Right ventricle myocardium superior (tissue), 1 donor: Measurements from ENCODE around the gene CA5A. TPM values are rescaled to one million over a fixed set of nuclear protein-coding genes. Genes with fewer than 3 reads are reported as not detected.

ENCODE experiments used
- ATAC-seq: fragments of 200-7000 bp; cut with Tn5 transposase; one replicate; pipeline ENCODE4 v1.9.1; 2020; ENCODE audit warnings: mild to moderate bottlenecking; ENCODE audit not compliant: poor library complexity
- DNase-seq: peaks from one replicate; pipeline ENCODE4 v3.0.0-alpha.2; 2020
- intact Hi-C: fragments of 100-400 bp; cut with DNase I; formaldehyde crosslinking; loops from one replicate; pipeline ENCODE4 v1.11.2; 2022
- total RNA-seq: library from RNA; stranded (reverse); fragmentation: NEBNext Ultra II Directional; extraction: Animal tissue kit (Norgen Biotek cat#: 25700); gene quantifications from one replicate; pipeline ENCODE4 v1.2.1, GENCODE V29; 2021
- donor health status: DM: no; HTN: yes; CAD: no; lungs with severe emphysema.

Gene CA5A
- total RNA-seq, 1 donor from 2014 or later, result not detected

- intact Hi-C loops, result no loop called here
- DNase-seq, result no peak
- peak; percentile 60 for ATAC-seq
Observed at GRCh38 chr16:87966064-87966645, 29.8 kb upstream of the CA5A start.

DNA sequence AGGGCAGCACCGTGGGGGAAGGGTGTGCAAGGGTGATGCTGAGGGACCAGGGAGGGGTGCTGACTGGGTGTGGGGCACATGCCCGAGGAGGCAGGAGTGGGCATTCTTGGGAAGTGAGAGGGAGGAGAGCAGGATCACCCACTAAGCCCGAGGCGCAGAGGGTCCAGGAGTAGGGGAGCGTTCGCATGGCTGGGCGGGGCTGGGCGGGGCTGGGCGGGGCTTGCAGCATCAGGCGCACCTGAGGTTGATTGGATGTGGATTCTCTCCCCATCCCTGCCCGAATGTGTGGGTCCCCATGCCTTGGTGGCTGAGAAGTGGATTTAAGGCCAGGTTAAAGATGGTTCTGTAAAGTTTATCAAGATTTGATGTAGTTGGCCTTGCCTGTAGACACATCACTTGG lies 29.1 kb upstream of the CA5A start:
- intact Hi-C loops, result no loop called here
- DNase-seq (no peak), ATAC-seq (no peak)

- no peak for ATAC-seq
- intact Hi-C loops, result no loop called here
Observed at GRCh38 chr16:87964049-87964659, 27.8 kb upstream of the CA5A start.

GRCh38 chr16:87963400-87963799 lies 27.1 kb upstream of the CA5A start:
- DNase-seq (no peak), ATAC-seq (no peak)
- intact Hi-C loops, result no loop called here

More at GRCh38 chr16:87964049-87964659, 27.8 kb upstream of the CA5A start:
- no peak for DNase-seq

GRCh38 chr16:87961623-87962022 lies 25.3 kb upstream of the CA5A start:
- ATAC-seq (no peak), DNase-seq (no peak)
- intact Hi-C loops, result no loop called here

GRCh38 chr16:87960852-87961251 lies 24.5 kb upstream of the CA5A start:
- DNase-seq (no peak), ATAC-seq (no peak)
- intact Hi-C loops, result no loop called here

DNA sequence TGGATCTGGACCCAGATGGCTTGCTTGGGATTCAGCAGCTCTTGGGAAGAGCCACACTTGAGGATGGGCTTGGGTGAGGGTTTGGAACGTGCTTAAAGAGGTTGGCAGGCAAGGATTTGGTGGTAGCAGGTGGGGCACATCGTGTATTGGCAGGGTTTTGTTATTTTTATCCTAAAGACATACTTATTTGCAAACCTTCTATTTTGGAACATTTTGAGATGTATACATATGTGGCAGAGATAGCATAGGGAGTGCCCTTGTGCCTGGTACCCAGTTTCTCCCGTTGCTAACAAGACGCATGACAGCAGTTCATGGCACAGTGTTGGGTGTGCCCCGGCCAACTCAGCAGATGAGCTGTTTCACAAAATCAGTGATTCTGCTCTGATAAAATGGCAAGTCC lies 24.0 kb upstream of the CA5A start:
- intact Hi-C loops, result no loop called here
- DNase-seq, result no peak
- no peak for ATAC-seq

DNA sequence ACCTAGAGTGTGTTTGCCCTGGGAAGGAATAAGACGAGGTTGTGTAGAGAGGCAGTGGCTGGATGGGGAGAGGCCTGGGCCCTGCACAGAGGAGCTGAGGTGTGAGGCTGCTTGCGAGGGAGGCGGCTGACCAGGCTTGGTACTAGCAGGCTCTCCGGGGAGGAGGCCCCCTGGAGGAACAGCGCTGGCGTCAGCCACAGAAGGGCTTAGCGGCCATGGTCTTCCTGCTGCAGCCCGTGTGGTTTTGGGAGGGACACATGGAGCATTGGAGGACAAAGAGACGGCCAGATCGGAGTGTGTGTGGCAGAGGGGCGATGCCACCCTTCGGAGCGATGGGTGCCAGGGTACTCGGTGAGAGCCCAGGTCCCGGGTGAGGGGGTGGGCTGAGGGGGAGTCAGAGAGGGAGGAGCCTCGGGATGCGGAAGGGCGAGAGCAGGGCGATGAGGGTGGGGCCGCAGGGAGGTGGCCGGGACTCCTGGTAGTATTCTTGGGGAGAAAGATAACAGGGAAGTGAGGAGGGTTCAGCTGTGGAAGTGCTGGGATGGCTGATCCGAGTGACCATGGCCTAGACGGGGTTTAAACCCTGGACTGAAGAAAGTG lies 23.2 kb upstream of the CA5A start:
- ATAC-seq, result no peak
- DNase-seq, result peak; percentile 43
- intact Hi-C loops, result no loop called here

- DNase-seq (no peak), ATAC-seq (no peak)
- intact Hi-C loops, result no loop called here
Observed at GRCh38 chr16:87958632-87959031, 22.3 kb upstream of the CA5A start.

GRCh38 chr16:87957296-87958094 lies 21.2 kb upstream of the CA5A start:
- DNase-seq, result no peak
- intact Hi-C loops, result no loop called here
- ATAC-seq, result no peak

- ATAC-seq (peak; percentile 19), DNase-seq (peak; percentile 69)
- intact Hi-C loops, result no loop called here
Observed at GRCh38 chr16:87956365-87957231, 20.3 kb upstream of the CA5A start.

DNA sequence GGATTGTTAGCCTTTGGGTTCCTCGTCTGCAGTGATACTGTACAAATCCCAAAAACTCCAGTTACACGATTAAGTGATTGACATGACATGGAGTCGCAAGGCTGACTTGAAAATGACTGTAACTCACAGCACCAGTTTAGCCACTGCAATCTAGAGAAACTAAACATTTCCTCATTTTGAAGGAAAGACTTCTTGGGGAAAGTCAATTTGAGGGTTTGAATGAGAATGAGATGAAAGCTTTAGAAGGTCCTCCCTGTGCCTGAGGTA lies 19.7 kb upstream of the CA5A start:
- intact Hi-C loops, result no loop called here
- DNase-seq (no peak), ATAC-seq (no peak)

DNA sequence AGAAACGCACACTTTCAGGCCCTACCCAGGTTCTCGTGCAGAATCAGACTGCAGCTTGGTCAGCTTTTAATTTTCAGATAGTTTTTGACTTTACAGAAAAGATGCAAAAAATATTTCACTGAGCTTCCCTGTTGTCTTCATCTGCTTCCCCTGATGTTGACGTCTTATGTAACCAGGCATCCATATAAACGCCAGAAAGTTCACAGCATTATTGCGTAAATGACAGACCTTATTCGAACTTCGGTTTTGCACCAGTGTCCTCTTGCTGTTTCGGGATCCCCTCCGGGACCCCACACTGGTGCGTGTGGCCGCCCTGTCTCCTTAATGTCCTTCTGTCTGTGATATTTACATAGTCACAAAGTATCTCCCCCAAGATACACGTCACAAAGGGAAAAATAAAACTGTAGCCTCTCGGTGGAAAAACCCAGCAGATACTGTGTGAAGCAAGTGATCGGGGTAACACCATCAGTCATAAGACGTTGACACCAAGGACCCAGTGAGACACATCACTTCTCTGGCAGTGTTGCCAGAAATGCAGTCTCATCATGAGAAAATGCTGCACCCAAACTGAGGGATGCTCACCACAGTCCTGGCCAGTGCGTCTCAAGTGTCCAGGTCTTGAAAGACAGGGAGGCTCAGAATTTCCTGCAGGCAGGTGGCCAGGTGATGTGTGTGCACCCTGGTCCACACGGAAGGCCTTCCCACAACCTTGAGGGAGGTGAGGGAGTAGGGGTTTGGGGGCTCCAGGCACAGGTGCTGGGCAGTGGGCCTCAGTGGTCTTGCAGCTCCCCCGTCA lies 19.2 kb upstream of the CA5A start:
- no peak for ATAC-seq
- peak; percentile 24 for DNase-seq
- intact Hi-C loops, result no loop called here

DNA sequence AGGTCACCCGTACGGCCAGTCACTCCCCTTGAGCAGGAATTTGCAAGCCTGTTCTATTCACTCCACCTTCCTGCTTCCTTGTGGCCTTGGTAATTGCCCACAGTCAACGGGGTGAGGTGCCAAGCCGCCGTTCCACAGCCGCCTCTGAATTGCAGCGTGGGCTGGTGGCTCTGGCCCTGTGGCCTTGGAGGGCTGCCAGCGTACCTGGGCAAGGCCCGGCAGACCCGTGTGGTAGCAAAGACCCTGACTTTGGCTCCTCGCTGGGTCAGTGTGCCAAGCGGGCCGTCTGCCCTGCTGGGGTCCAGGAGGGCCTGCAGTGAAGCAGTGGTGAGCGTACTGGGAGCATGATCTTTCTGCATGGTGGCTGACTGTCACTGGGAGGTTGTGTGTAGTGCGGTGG lies 18.5 kb upstream of the CA5A start:
- intact Hi-C loops, result no loop called here
- ATAC-seq, result no peak

DNA sequence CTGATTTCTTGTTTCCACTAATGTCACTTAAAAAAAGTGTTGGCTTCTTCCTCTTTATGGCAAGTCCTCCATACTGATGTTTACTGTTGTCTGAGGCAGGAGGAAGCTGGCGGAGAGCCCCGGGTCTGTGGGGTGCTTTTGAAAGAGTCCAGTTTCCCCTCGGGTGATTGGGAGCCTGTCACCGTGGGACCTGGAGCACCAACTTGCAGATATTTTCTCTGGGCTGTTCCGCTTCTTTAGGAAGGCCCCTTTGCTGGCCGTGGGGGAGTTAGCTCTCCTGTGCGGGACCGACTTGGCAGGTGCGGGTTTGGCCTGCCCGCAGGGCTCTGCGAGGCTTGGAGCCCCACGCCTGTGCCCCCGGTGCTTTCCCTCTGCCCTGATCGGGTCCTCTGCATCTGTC lies 18.0 kb upstream of the CA5A start:
- DNase-seq (peak; percentile 68), ATAC-seq (no peak)
- intact Hi-C loops, result no loop called here

More for the DNA sequence above, 18.5 kb upstream of the CA5A start:
- peak; percentile 41 for DNase-seq

DNA sequence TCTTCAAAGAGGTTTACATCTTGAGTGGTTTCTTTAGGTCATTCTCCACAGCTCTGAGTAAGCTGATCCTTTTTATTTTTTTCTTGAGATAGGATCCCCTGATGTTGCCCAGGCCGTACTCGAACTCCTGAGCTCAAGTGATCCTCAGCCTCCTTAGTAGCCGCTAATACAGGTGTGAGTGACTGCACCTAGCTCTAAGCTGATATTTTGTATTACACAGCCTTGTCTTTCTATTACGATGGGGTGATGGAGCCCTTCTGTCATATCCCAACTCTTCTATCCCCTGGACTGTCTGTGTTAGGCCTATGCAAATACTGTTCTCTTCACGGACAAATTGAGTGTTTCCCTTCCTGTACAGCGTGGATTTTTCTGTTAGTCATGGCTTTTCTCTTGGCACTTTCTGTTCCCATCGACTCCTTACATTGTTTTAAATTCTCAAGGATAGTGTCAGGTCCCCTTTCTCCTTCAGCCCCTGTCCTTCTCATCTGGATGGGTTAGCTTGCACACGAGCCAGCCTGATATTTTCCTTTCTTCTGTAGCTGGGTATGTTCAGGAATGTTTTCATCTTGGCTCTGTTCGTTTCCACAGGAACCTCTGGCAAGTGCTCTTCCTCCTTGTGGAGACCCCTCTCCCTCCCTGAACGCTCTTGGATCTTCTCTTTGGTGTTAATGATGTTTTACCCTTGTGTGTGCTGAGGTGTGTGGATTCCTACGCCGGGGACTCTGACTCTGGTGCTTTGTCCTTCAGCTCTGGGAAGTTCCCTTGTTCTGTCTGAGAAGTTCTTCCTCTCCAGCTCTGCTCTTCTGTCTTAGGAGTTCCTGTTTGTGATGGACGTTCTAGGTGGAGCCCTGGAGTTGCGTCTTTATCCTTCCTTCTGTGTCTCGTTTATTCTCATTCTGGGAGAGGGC lies 17.2 kb upstream of the CA5A start:
- intact Hi-C loops, result no loop called here
- ATAC-seq (no peak), DNase-seq (no peak)

GRCh38 chr16:87952751-87953150 lies 16.4 kb upstream of the CA5A start:
- no peak for ATAC-seq
- intact Hi-C loops, result no loop called here
- no peak for DNase-seq
